Keratinocyte (primary cell): ENCODE measurements around the gene AOPEP. TPM values are rescaled to one million over a fixed set of nuclear protein-coding genes. Genes with fewer than 3 reads are reported as not detected.

ENCODE experiments used
- DNase-seq: peaks from one replicate; pipeline ENCODE4 v3.0.0-alpha.2; 2011; ENCODE audit warnings: low read depth, missing footprints, low spot score
- FAIRE-seq: peaks from 2 replicates; lab custom pipeline; 2011; peaks lifted over from hg19 to GRCh38; lab: Jason Lieb, UNC
- H2AFZ ChIP-seq: 2 replicates; pipeline ENCODE4 v1.6.0; 2012; ENCODE audit warnings: low read length, control low read depth, inconsistent platforms; ENCODE audit not compliant: control insufficient read depth
- H3K27ac ChIP-seq: 2 replicates; pipeline ENCODE4 v1.5.1; 2011; ENCODE audit warnings: low read length; ENCODE audit not compliant: control insufficient read depth, insufficient read depth
- H3K27me3 ChIP-seq: 3 replicates; pipeline ENCODE4 v1.6.0; 2011; ENCODE audit warnings: low read length; ENCODE audit not compliant: control insufficient read depth, insufficient read depth; ENCODE audit errors: extremely low read depth
- H3K36me3 ChIP-seq, 2 experiments: 2 replicates in 1 of 2; 3 replicates in 1 of 2; pipeline ENCODE4 v1.5.1; 2011; ENCODE audit warnings: low read length in 2 of 2, mild to moderate bottlenecking in 1 of 2; ENCODE audit not compliant: control insufficient read depth in 2 of 2, insufficient read depth in 2 of 2; ENCODE audit errors: extremely low read depth in 1 of 2
- H3K4me1 ChIP-seq: 3 replicates; pipeline ENCODE4 v1.5.1; 2011; ENCODE audit warnings: low read length; ENCODE audit not compliant: control insufficient read depth, insufficient read depth; ENCODE audit errors: extremely low read depth
- H3K4me2 ChIP-seq: 3 replicates; pipeline ENCODE4 v1.6.0; 2011; ENCODE audit warnings: low read depth, low read length; ENCODE audit not compliant: control insufficient read depth, insufficient read depth; ENCODE audit errors: extremely low read depth
- H3K4me3 ChIP-seq, 3 experiments: fragments of 200-600 bp in 1 of 3; sonication (generic) in 1 of 3; 2 replicates in 2 of 3; 3 replicates in 1 of 3; pipeline ENCODE4 v1.5.1; 2011 to 2016; ENCODE audit warnings: low read length in 3 of 3, mild to moderate bottlenecking in 3 of 3, control low read depth in 2 of 3, inconsistent platforms in 1 of 3, low read depth in 1 of 3, mixed read lengths in 1 of 3, mixed run types in 1 of 3, moderate library complexity in 1 of 3; ENCODE audit not compliant: control insufficient read depth in 2 of 3, insufficient read depth in 2 of 3; ENCODE audit errors: extremely low read depth in 1 of 3
- H3K79me2 ChIP-seq: 2 replicates; pipeline ENCODE4 v1.6.0; 2012; ENCODE audit warnings: low read length; ENCODE audit not compliant: control insufficient read depth, insufficient read depth
- H3K9ac ChIP-seq: 3 replicates; pipeline ENCODE4 v1.6.0; 2011; ENCODE audit warnings: low read length; ENCODE audit not compliant: control insufficient read depth, insufficient read depth; ENCODE audit errors: extremely low read depth
- H3K9me1 ChIP-seq: 3 replicates; pipeline ENCODE4 v1.6.0; 2011; ENCODE audit warnings: low read length; ENCODE audit not compliant: control insufficient read depth, insufficient read depth; ENCODE audit errors: extremely low read depth
- H3K9me3 ChIP-seq: 2 replicates; pipeline ENCODE4 v1.5.1; 2012; ENCODE audit warnings: low read depth, low read length; ENCODE audit not compliant: control insufficient read depth
- H4K20me1 ChIP-seq: 3 replicates; pipeline ENCODE4 v1.6.0; 2011; ENCODE audit warnings: low read length; ENCODE audit not compliant: control insufficient read depth, insufficient read depth; ENCODE audit errors: extremely low read depth
- CTCF ChIP-seq, 3 experiments: IDR thresholded peaks in 1 of 3; conservative IDR thresholded peaks in 1 of 3; optimal IDR thresholded peaks in 1 of 3; 2 replicates in 2 of 3; 3 replicates in 1 of 3; pipeline versions ENCODE3 to v1.5.1; 2011; ENCODE audit warnings: low read length in 3 of 3, mild to moderate bottlenecking in 3 of 3, moderate library complexity in 2 of 3, control low read depth in 1 of 3, inconsistent platforms in 1 of 3; ENCODE audit not compliant: insufficient read depth in 2 of 3; ENCODE audit errors: extremely low read depth in 1 of 3
- EZH2 ChIP-seq: IDR thresholded peaks from one replicate; pipeline ENCODE4 v1.6.1; 2012; ENCODE audit warnings: inconsistent platforms, mild to moderate bottlenecking, low read length, moderate library complexity
- dilution Hi-C: fragments of 300-500 bp; cut with MboI; formaldehyde crosslinking; loops from one replicate; pipeline ENCODE4 v1.7.0; 2020; ENCODE audit warnings: low sequenced_read_pairs; ENCODE audit not compliant: extremely low pct_ligation_motif_present
- polyA plus RNA-seq, 5 experiments: library from polyadenylated mRNA; depleted of rRNA in 3 of 5; stranded (reverse) in 3 of 5; stranded (forward) in 1 of 5; unstranded in 1 of 5; fragments of >200 nt; gene quantifications; 1 replicate in 1 of 5; 2 replicates in 3 of 5; 3 replicates in 1 of 5; pipeline versions ENCODE4 v1.2.1 to v1.2.3, GENCODE V29; 2011 to 2012; ENCODE audit warnings: missing spikeins in 2 of 5, low read depth in 1 of 5, low replicate concordance in 1 of 5

The AOPEP gene
- polyA plus RNA-seq, 1 donor (not counting 4 experiments of a cell fraction or from before 2014, with no cell fraction given), result 27.0 TPM

DNA sequence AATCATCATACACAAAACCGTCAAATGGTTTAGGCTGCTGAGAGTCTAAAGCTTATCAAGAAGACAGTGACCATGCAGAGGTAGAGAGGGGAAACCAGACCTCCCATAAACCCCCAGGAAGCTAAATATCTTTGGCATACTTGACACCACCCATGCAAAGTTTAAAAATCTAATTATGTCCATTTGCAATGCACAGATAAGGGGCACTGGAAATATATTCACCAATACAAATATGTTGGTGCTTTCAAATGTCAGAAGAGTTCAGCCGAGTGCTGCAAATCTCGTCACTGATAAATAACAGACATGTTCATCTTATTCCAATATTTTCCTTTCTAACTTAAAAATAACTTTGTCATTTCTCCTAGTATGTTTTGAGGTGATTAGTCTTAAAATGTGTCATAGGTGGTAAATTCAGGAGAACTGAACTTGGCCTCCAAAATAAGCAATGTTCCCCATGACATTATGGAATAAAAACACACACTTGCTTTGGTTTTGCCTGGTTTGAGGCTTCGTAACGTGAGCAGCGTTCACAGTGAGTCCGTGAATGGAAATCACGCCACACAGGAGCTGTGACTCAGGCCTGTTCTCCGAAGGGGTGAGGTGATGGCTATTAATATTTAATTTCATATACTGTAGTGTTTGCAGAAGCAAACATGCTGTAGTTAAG, 182.2 kb downstream of the AOPEP start:
- Histone ChIP-seq H3K9me1 (no peaks in the 10 kb centered on the region), H3K4me2 (no peak overlapping the region), H4K20me1 (no peaks in the 10 kb centered on the region), H2AFZ (no peak overlapping the region), H3K27me3 (no peaks in the 10 kb centered on the region), H3K9ac (no peak overlapping the region), H3K79me2 (no peaks in the 10 kb centered on the region), H3K27ac (no peak overlapping the region), H3K36me3 (no peaks in the 10 kb centered on the region), H3K4me3 (no peak overlapping the region), H3K4me1 (peaks cover 16% of the 10 kb centered on the region), H3K9me3 (peaks cover 3% of the 10 kb centered on the region)
- TF ChIP-seq EZH2, result no peak
- TF ChIP-seq CTCF (optimal IDR thresholded peaks at IDR 0.05 in 1 of 3, IDR thresholded peaks at IDR 0.05 in 1 of 3, conservative IDR thresholded peaks at IDR 0.05 in 1 of 3; ENCODE audit: extremely low read depth in 1 of 3, insufficient read depth in 2 of 3, low read length in 3 of 3), result no peak
- dilution Hi-C loops, result no loop called here
- DNase-seq (no peak), FAIRE-seq (no peak)

DNA sequence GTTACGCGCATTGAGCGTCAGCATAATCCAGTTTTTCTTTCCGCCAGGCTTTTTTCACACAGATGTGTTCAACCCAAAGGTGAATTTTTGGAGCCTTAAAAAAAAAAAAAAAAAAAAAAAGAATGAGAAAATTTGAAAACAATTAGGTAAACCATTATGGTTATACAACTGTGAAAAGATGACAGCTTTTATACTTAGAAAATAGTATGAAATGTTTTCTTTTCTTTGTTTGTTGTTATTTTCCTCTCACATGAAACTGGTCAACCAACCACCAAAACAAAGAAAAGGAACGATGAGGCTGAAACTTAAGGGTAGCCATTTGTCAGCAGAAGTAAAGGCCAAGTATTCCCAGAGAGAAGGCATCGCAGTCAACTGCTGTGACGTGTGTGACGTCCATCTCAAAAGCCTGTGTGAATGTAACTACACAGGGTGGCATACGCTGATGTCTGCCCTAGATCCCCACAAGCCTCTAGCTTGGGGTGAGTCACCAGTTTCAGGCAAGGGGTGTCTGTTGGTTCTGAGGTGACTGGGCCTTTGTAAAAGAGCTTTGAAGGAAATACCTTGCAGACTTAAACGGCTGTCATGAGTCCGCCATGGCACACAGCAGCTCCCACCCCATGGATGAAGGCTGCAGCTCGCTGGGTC, 182.9 kb downstream of the AOPEP start:
- FAIRE-seq (no peak), DNase-seq (no peak)
- Histone ChIP-seq H3K9me3 (peaks cover 3% of the 10 kb centered on the region), H3K4me3 (no peak overlapping the region), H3K27me3 (no peaks in the 10 kb centered on the region), H3K4me2 (no peak overlapping the region), H3K27ac (no peak overlapping the region), H3K9me1 (no peaks in the 10 kb centered on the region), H3K36me3 (no peaks in the 10 kb centered on the region), H3K9ac (no peak overlapping the region), H3K4me1 (peaks cover 22% of the 10 kb centered on the region), H4K20me1 (no peaks in the 10 kb centered on the region), H2AFZ (no peak overlapping the region), H3K79me2 (no peaks in the 10 kb centered on the region)
- TF ChIP-seq EZH2 (no peak), CTCF (optimal IDR thresholded peaks at IDR 0.05 in 1 of 3, IDR thresholded peaks at IDR 0.05 in 1 of 3, conservative IDR thresholded peaks at IDR 0.05 in 1 of 3; ENCODE audit: extremely low read depth in 1 of 3, insufficient read depth in 2 of 3, low read length in 3 of 3) (no peak)
- dilution Hi-C loops, result no loop called here
